GM23248 (cell line): ENCODE data around the gene RTEL1.

ENCODE experiments used
- EZH2 ChIP-seq: fragments of 200-600 bp; sonication (generic); IDR thresholded peaks from 2 replicates; pipeline ENCODE4 v1.6.1; 2018; ENCODE audit warnings: antibody characterized with exemption, mild to moderate bottlenecking; ENCODE audit not compliant: insufficient read depth, poor library complexity, severe bottlenecking
- EZH2phosphoT487 ChIP-seq: fragments of 200-600 bp; sonication (generic); IDR thresholded peaks from 2 replicates; pipeline ENCODE4 v1.6.1; 2018; ENCODE audit warnings: antibody characterized with exemption, moderate library complexity, mild to moderate bottlenecking, low read depth; ENCODE audit not compliant: insufficient read depth

GRCh38 chr20:63696306-63696627 is 38.2 kb downstream of the RTEL1 start:
- TF ChIP-seq EZH2 (no peak), EZH2phosphoT487 (no peak)
